ENCODE results near the gene MEGF8. TPM values are rescaled to one million over a fixed set of nuclear protein-coding genes. Genes with fewer than 3 reads are reported as not detected.

Gene MEGF8
- total and polyA plus RNA-seq, 2 donors (not counting 3 experiments of a cell fraction or from before 2014, with no cell fraction given): 20.6 to 39.6 TPM

- intact Hi-C loops (cut with micrococcal nuclease) (no loop called here), dilution Hi-C loops (cut with MboI; ENCODE audit: extremely low pct_ligation_motif_present, low sequenced_read_pairs) (no loop called here)
- DNase-seq (ENCODE audit: low read depth, low spot score) (no peak), FAIRE-seq (no peak)
- Histone ChIP-seq H3K4me2 (ENCODE audit: insufficient read depth, low read length) (no peak overlapping the region), H3K27ac (ENCODE audit: insufficient read depth, low read depth, low read length) (no peak overlapping the region), H3K27me3 (ENCODE audit: control insufficient read depth in 2 of 2, insufficient read depth in 2 of 2, low read length in 2 of 2) (no peaks in the 10 kb centered on the region), H3K36me3 (ENCODE audit: control insufficient read depth in 2 of 2, extremely low read depth in 1 of 2, insufficient read depth in 2 of 2, low read length in 2 of 2) (no peaks in the 10 kb centered on the region), H2AFZ (ENCODE audit: low read depth, low read length) (no peak overlapping the region), H3K9me1 (replicated peaks; ENCODE audit: control insufficient read depth, extremely low read depth, insufficient read depth, low read length) (no peaks in the 10 kb centered on the region), H3K4me3 (replicated peaks in 1 of 3; ENCODE audit: insufficient read depth in 1 of 3, low read depth in 1 of 3, low read length in 3 of 3) (no peak overlapping the region), H4K20me1 (replicated peaks; ENCODE audit: control insufficient read depth, extremely low read depth, insufficient read depth, low read length) (no peaks in the 10 kb centered on the region), H3K4me1 (ENCODE audit: control insufficient read depth, extremely low read depth, insufficient read depth, low read length) (peaks cover 17% of the 10 kb centered on the region), H3K9me3 (replicated peaks; ENCODE audit: control insufficient read depth, insufficient read depth, low read length) (no peaks in the 10 kb centered on the region), H3K9ac (replicated peaks; ENCODE audit: extremely low read depth, insufficient read depth, low read length) (no peak overlapping the region), H3K79me2 (ENCODE audit: control insufficient read depth, insufficient read depth, low read length) (peaks cover 6% of the 10 kb centered on the region)
- no TSS peak for BruUV-seq (replicated peaks)
- CTCF ChIA-PET: interaction anchor here (0.6 to 2.6 kb wide), 17 partner anchors 8 to 285 kb away, joined by 3 to 19 read pairs (median 4); partner anchors contain the start of genes PAFAH1B3 and POU2F2
- POLR2A ChIA-PET: interaction anchor here (1.2 kb wide), 1 partner anchor 14 kb away, joined by 3 read pairs; no protein-coding TSS in a partner anchor
- no peak for TF ChIP-seq POLR2A (IDR thresholded peaks at IDR 0.05; ENCODE audit: low read depth, low read length)
- TF ChIP-seq GATA2 (IDR thresholded peaks at IDR 0.05; ENCODE audit: insufficient read depth, insufficient read length, low read depth, low read length): no peak
- TF ChIP-seq CTCF (IDR thresholded peaks at IDR 0.05; ENCODE audit: extremely low read depth in 1 of 2, insufficient read depth in 1 of 2, low read depth in 1 of 2, low read length in 2 of 2): no peak
- TF ChIP-seq POLR2AphosphoS5 (IDR thresholded peaks at IDR 0.05; ENCODE audit: insufficient read depth, low read depth, low read length): no peak
- TF ChIP-seq EZH2 (IDR thresholded peaks at IDR 0.05; ENCODE audit: borderline replicate concordance, low read depth, low read length, severe bottlenecking): no peak
- no peak for TF ChIP-seq MYC (IDR thresholded peaks at IDR 0.05; ENCODE audit: low read depth, low read length)
- TF ChIP-seq MAX (IDR thresholded peaks at IDR 0.05; ENCODE audit: insufficient read depth, insufficient read length): no peak
- TF ChIP-seq FOS (IDR thresholded peaks at IDR 0.05; ENCODE audit: borderline replicate concordance, insufficient read depth, low read length): no peak
- TF ChIP-seq JUN (IDR thresholded peaks at IDR 0.05; ENCODE audit: borderline replicate concordance, insufficient read depth, insufficient read length, low read depth): no peak
Measured at GRCh38 chr19:42400404-42400803, 75.0 kb downstream of the MEGF8 start.

All from endothelial cell of umbilical vein (primary cell).